ENCODE measurements around the gene HS6ST2.

DNA sequence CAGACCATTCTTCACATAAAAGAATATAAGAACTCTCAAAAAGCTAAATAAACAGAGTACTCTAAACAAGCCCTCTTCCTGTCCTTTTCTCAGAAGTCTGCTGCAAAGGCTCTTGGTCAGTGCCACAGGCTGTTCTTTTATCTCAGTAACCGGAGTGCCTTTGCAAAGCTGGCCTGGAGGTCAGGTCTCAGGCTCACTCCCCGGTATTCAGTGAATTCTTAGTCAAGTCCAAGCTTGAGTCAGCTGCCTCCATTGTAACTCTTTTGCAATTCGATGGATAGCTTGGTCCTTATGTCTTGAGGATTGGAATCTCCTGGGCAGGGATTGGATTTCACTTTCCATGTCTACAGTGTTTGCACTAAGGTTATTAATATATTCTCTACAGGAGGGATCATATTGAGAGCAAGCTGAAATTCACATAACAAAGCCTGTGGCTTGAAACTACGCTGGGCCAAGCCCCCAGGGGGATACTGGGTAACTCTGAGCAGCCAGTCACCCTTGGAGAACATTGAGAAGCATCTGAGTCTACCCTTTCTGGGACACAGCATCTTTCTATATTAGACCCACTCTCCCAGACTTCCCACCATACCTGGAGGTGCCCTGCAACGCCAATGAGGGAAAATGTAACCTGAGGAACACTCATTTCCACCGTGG is 10.0 kb upstream of the HS6ST2 start:
- TF ChIP-seq, protein P1, sequence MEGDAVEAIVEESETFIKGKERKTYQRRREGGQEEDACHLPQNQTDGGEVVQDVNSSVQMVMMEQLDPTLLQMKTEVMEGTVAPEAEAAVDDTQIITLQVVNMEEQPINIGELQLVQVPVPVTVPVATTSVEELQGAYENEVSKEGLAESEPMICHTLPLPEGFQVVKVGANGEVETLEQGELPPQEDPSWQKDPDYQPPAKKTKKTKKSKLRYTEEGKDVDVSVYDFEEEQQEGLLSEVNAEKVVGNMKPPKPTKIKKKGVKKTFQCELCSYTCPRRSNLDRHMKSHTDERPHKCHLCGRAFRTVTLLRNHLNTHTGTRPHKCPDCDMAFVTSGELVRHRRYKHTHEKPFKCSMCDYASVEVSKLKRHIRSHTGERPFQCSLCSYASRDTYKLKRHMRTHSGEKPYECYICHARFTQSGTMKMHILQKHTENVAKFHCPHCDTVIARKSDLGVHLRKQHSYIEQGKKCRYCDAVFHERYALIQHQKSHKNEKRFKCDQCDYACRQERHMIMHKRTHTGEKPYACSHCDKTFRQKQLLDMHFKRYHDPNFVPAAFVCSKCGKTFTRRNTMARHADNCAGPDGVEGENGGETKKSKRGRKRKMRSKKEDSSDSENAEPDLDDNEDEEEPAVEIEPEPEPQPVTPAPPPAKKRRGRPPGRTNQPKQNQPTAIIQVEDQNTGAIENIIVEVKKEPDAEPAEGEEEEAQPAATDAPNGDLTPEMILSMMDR (IDR thresholded peaks at IDR 0.05), result no peak
- no peak for TF ChIP-seq SIN3A (IDR thresholded peaks at IDR 0.05; ENCODE audit: borderline replicate concordance, insufficient read depth, low read depth, low read length)
- TF ChIP-seq POLR2AphosphoS5 (IDR thresholded peaks at IDR 0.05; ENCODE audit: low read depth, low read length), result no peak
- no peak for TF ChIP-seq TCF7L2 (IDR thresholded peaks at IDR 0.05; ENCODE audit: low read depth, low read length)
- TF ChIP-seq, protein P2, sequence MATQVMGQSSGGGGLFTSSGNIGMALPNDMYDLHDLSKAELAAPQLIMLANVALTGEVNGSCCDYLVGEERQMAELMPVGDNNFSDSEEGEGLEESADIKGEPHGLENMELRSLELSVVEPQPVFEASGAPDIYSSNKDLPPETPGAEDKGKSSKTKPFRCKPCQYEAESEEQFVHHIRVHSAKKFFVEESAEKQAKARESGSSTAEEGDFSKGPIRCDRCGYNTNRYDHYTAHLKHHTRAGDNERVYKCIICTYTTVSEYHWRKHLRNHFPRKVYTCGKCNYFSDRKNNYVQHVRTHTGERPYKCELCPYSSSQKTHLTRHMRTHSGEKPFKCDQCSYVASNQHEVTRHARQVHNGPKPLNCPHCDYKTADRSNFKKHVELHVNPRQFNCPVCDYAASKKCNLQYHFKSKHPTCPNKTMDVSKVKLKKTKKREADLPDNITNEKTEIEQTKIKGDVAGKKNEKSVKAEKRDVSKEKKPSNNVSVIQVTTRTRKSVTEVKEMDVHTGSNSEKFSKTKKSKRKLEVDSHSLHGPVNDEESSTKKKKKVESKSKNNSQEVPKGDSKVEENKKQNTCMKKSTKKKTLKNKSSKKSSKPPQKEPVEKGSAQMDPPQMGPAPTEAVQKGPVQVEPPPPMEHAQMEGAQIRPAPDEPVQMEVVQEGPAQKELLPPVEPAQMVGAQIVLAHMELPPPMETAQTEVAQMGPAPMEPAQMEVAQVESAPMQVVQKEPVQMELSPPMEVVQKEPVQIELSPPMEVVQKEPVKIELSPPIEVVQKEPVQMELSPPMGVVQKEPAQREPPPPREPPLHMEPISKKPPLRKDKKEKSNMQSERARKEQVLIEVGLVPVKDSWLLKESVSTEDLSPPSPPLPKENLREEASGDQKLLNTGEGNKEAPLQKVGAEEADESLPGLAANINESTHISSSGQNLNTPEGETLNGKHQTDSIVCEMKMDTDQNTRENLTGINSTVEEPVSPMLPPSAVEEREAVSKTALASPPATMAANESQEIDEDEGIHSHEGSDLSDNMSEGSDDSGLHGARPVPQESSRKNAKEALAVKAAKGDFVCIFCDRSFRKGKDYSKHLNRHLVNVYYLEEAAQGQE (IDR thresholded peaks at IDR 0.05; ENCODE audit: insufficient read depth in 1 of 2, low read depth in 2 of 2, low read length in 1 of 2), result no peak
